ENCODE measurements around the gene NFS1.
"Not testable (repeated sequence)": the region's sequence is repeated elsewhere in the genome, so short reads cannot be mapped to it uniquely, and the experiment has no call there.

The NFS1 gene

DNA sequence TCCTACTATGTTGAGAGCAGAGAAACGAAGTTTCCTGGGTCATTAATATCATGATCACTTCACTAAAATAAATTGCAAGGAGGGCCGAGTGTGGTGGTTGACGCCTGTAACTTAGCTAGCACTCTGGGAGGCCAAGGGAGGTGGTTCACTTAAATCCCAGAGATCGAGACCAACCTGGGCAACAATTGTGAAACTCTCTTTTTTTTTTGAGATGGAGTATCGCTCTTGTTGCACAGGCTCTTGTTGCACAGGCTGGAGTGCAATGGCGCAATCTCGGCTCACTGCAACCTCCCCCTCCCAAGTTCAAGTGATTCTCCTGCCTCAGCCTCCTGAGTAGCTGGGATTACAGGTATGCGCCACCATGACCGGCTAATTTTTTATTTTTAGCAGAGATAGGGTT lies 14.0 kb upstream of the NFS1 start:
- DNase-seq; in situ Hi-C loops (cut with MboI; ENCODE audit: low pct_unique_long_range_greater_than_20kb, low sequenced_read_pairs): not testable (repeated sequence)

DNA sequence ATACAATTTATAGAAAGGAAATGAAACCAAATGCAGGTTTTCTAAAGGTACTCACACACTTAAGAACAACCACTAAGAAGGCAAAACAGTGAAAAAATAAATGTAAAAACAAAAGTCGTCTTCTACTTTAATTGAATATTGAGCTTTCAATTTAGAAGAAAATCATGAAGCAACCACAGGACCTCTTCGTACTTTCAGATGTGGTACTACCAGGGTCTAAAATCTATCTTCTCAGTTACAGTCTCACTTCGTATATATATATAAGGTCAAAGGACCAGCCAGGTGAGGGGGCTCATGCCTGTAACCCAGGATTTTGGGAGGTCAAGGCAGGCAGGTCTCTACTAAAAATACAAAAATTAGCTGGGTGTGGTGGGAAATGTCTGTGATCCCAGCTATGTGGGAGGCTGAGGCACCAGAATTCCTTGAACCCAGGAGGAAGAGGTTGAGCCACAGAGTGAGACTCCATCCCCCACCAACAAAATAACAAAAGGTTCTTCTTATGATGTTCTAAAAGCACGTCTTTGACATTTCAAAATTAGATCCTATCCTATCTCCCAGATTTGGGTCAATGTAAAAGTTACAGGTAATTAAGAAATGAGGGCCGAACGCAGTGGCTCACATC lies 12.5 kb upstream of the NFS1 start:
- no peak for DNase-seq
- in situ Hi-C loops (cut with MboI; ENCODE audit: low pct_unique_long_range_greater_than_20kb, low sequenced_read_pairs): no loop called here

DNA sequence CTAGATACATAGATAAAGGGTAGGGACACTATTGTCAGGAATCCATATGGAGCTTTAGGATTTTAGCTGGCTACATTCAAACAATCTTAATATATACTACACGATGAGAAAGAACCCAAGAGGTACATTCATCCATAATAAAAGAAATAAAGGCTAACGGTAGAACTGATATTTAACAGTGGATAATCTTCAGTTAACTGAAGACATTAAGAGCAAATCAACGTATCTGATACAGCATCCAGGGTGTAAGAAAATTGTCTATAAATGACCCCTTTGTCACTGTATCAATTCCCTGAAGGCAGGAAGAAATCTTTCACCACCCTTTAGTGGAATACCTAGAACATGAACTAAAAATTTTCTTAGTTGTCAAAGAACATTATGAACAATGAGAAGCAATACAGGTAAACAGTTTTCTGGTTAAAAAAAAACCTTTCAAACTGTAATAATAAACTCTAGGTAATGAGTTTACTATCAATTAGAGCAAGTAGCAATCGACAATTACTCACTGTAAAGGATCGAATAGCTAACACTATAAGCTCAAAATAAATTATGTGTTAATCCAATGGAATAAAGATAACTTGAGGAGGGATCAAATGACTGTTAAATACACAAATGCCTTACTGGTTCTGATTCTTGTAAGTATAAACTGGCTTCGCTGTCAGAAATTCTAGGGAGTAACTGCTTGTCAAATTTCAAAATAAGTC lies 11.9 kb upstream of the NFS1 start:
- no peak for DNase-seq
- in situ Hi-C loops (cut with MboI; ENCODE audit: low pct_unique_long_range_greater_than_20kb, low sequenced_read_pairs): no loop called here

DNA sequence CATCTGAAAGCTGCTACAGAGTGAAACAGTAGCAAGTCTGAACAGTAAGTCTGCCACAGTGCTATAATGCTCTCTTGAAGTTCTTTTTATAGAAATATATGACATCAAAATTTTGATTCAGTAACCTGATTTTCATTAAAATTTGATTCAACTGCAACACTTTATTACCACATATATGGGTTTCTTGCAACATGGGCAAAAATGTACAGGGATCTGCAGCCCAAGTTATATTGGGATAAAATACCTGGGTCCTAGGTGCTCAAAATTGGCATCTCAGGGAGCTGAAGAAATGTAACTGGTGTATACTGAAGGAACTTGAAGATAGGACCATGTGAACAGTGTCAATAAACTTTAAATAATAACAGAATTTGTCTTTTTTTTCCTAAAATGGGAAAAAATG lies 10.9 kb upstream of the NFS1 start:
- in situ Hi-C loops (cut with MboI; ENCODE audit: low pct_unique_long_range_greater_than_20kb, low sequenced_read_pairs): no loop called here
- DNase-seq: no peak

DNA sequence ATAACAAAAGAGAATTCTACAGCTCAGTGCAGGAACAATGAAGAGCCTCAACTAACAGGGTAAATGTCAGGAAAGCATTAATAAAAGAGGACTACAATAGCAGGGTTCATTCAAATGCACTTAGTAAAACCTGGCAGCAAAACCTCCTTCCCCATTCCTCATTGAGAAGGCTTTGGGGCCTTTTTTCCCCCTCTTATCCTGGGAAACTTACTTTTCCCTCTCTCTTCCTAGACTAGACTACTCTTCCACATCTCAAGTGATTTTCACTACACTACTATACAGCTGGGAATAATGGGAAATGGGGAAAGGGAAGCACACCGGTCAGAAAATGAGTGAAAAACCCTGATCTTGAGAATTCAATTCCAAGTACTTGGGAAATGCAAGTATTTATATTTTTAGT lies 10.1 kb upstream of the NFS1 start:
- in situ Hi-C loops (cut with MboI; ENCODE audit: low pct_unique_long_range_greater_than_20kb, low sequenced_read_pairs): no loop called here
- DNase-seq: no peak

DNA sequence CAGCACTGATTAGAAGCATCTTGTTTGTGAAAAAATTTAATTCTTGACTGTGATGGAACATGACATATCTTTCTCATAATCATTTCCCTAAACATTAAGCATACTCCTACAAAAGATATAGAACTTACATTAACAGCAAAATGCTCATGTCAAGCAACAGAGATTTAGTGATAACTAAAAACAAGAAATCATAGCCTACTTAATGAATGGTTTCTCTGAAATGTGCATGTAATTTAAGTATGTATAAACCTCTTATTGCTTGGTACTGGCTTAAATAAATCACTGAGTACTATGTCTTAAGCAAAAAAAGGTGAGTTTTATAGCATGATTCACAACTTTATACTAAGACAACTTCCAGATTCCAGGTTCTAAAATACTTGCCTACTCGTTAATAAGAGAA lies 9.3 kb upstream of the NFS1 start:
- no peak for DNase-seq
- in situ Hi-C loops (cut with MboI; ENCODE audit: low pct_unique_long_range_greater_than_20kb, low sequenced_read_pairs): no loop called here

DNA sequence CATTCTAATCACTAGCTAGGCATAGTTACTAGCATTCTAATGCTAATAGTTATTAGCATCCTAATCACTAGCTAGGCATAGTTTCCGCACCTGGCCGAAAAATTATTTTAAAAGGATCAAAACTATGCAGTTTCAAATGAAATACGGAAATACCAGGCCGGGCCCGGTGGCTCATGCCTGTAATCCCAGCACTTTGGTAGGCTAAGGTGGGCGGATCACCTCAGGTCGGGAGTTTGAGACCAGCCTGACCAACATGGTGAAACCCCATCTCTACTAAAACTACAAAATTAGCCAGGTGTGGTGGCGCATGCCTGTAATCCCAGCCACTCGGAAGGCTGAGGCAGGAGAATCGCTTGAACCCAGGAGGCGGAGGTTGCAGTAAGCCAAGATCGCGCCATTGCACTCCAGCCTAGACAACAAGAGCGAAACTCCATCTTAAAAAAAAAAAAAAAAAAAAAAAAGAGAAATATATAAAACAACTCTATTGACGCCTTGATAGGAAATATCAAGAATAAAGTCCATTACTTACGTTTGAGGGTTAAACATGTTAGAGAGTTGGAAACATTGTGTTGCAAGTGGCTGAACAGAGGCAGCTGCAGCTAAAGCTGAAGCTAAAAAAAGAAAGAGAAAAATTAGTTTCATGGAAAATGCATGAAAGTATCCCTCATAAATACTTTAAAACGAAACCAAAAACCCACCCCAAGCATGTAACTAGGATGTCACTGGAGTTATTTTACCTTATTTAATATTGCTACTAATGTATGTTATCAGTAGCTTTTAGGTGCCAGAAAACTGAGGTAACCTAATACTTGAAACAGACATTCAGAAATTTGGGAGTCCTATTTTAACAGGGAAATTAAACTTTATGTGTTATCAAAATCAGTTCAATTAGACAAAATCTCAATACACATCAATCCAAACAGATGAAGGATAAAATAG lies 7.7 kb upstream of the NFS1 start:
- DNase-seq; in situ Hi-C loops (cut with MboI; ENCODE audit: low pct_unique_long_range_greater_than_20kb, low sequenced_read_pairs): not testable (repeated sequence)

DNA sequence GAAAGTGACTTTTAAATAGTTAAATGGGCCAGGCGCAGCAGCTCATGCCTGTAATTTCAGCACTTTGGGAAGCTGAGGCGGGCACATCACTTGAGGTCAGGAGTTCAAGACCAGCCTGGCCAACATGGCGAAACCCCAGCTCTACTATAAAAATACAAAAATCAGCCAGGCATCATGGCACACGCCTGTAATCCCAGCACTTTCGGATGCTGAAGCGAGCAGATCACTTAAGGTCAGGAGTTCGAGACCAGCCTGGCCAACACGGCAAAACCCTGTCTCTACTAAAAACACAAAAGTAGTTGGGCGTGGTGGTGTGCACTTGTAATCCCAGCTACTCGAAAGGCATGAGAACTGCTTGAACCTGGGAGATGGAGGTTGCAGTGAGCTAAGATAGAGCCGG lies 6.7 kb upstream of the NFS1 start:
- DNase-seq; in situ Hi-C loops (cut with MboI; ENCODE audit: low pct_unique_long_range_greater_than_20kb, low sequenced_read_pairs): not testable (repeated sequence)

DNA sequence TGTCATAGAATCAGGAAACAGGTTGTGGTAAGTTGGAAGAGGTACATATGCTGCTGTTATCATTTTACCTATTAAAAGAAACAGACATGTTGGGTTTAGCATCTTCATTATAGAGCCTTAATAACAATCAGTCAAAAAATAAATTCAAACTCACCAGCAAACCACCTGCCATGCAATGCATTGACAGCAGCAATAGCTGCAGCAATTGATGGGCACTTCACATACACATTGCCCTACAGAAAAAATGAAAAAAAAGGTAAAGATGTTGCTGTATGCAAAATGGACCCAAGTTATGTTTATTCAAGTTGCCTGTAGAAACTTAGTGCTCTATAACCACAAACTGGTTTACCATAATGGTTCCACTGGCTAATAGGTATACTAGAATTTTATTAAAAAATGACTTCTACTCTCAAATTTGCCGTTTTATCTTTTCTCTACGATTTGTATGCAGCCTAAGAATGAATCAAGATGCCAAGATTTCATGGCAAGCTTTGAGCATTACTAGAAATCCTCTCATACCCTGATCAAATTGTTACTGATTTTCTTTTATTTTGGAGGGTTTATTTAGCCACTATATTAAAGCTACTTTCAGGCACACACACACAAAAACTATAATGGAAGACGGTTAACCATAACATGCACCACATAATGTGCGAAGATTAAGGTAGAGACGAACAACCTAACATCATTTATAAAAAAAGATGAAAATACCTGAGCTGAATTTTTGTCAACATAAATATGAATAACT lies 5.5 kb upstream of the NFS1 start:
- in situ Hi-C loops (cut with MboI; ENCODE audit: low pct_unique_long_range_greater_than_20kb, low sequenced_read_pairs): no loop called here

DNA sequence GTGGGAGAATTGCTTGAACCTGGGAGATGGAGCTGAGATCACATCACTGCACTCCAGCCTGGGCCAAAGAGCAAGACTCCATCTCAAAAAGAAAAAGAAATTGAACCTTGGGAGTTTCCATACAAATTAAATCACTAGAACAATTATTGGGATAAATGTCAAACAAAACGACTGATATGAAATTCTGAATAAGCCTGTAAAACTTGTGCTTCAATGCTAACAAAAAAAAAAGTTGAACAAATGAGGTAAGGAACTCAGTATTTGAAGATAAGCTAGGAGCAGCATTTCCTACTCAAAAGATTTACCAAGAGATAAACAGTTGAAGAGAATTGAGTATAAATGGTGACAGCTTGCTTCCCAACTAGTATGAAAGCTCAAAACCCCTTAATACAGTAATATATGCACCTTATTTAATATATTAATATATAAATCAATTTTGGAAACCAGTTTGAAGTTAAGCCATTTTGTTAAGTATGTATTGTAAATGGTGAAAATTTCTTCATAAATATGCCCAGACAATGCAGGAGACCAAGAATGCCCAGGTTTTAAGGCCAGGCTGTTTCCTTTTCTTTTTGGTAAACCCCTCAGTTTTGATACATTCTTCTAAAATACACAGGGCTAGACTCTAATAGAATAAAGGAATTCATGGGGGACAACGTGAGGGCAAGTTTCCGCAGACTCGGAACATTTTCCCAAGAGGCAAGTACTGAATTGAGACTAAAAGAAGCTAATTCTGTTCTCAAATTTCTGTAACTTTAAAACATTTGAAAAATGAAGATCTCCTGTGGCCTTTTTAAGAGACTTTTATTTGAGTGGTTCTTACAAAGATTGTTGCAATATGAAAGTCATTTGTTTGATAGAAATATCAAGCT lies 3.9 kb upstream of the NFS1 start:
- no peak for DNase-seq
- in situ Hi-C loops (cut with MboI; ENCODE audit: low pct_unique_long_range_greater_than_20kb, low sequenced_read_pairs): no loop called here

More for the DNA sequence above, 5.5 kb upstream of the NFS1 start:
- DNase-seq: no peak

DNA sequence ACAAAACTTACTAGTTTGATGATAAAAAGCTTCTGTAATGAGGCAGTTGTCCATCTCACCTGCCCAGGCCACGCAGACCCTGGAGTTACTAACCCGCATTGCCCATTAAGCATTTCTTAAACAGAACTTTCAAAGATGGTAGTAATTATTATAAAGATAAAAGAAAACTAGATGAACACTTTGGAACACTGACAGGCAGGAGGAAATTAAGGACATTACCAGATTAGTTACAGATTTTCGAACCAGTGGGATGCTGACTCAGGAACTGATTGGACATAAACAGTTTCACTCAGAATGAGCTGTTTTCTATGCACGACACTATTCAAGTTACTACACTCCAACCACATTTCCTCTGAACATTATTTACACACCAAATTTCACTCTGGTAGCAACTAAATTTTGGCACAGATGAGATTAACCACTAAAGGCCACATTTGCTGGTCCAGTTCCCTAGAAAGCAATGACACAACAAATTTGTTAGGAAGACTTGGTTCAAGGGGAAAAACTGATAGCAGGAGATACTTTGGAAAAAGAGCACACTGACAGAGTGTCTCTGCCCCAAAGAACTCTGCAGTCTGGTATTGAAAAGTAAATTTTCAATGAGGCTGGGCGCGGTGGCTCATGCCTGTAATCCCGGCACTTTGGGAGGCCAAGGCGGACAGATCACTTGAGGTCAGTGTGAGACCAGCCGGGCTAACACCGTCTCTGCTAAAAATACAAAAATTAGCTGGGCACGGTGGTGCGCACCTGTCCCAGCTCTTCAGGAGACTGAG lies 3.1 kb upstream of the NFS1 start:
- in situ Hi-C loops (cut with MboI; ENCODE audit: low pct_unique_long_range_greater_than_20kb, low sequenced_read_pairs): no loop called here
- DNase-seq: no peak

DNA sequence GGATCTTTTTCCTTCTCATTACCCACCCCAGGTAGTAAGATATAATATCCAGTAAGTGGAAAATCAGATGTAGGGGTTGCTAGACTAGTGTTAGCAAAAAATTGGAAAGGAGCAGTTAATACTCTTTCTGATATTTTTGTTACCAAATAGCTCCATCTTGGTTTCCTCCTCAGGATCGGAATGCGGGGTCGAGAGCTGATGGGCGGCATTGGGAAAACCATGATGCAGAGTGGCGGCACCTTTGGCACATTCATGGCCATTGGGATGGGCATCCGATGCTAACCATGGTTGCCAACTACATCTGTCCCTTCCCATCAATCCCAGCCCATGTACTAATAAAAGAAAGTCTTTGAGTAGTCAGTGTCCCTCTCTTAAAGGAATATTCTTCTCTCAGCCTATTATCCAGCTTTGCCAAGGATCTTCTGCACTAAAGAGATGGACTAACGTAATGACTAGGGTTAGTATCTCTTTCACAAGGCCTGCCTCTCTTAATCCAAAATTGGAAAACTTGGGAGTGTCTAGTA lies 1.5 kb upstream of the NFS1 start:
- no peak for DNase-seq
- in situ Hi-C loops (cut with MboI; ENCODE audit: low pct_unique_long_range_greater_than_20kb, low sequenced_read_pairs): no loop called here

DNA sequence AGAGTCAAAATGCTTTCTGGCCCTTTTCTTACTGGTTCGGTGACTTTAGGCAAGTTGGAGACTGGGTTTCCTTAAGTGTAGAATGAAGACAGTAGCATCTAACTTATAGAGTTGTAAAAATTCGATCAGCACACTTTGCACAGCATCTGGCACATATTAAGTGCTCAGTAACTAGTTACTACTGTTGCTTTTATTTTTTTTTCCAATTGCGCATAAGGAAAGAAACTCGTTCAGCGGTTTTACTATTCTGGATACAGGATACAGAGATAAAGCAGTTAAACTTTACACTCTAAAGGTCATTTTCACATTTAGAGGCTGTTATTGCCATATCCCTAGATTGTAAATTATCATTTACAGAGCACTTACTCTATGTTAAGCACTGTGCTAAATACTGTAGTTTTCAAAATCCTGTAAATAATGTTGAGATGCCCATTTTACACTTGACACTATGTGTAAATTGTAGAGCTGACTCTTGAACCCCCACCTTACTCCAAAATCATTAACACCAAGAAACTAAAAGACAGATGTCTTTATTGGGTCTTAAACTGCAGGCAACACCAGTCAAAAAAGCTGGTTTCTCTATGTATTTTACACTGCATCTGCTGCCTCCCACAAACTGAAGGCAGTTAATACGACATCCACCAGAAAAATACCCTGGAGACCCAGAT lies 939 bp upstream of the NFS1 start:
- DNase-seq: no peak
- in situ Hi-C loops (cut with MboI; ENCODE audit: low pct_unique_long_range_greater_than_20kb, low sequenced_read_pairs): no loop called here

DNA sequence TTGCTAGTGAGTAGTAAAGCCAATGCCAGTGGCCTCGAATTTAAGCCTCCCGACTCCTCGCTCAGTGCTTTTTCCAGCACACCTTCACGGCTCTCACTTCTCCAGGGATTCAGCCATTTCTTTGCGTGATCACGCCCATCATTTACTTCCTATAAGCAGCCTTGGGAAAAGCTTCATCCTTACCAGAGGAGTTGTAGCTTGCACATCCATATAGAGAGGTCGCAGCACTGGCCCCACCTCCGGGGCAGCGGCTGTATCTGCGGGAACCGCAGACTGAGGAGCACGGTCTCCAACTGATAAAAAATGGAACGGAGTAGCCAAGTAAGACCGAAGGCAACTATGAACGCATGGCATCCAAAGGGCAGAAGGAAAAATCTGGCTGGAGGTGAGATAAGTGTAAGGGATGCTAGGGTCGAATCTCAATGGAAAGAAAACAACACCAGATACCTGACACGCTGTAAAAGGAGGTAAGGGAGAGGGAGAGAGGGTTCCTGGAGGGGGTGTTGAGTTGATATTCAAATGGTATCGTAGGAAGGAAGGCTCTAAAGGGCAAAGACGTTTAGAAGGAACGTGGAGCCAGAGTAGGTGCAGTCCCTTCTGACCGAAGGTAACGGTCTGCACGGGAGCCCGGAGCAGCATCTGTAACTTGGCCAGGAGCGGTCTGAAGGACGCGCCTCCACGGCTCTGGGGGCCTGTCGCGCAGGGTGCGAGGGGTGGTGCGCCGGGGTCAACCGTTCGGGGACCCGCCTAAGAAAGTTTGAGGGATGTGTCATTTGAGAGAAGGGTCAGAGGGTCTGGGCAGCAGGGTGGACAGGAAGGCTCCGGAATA lies 640 bp downstream of the NFS1 start:
- DNase-seq: no peak
- in situ Hi-C loops (cut with MboI; ENCODE audit: low pct_unique_long_range_greater_than_20kb, low sequenced_read_pairs): no loop called here

DNA sequence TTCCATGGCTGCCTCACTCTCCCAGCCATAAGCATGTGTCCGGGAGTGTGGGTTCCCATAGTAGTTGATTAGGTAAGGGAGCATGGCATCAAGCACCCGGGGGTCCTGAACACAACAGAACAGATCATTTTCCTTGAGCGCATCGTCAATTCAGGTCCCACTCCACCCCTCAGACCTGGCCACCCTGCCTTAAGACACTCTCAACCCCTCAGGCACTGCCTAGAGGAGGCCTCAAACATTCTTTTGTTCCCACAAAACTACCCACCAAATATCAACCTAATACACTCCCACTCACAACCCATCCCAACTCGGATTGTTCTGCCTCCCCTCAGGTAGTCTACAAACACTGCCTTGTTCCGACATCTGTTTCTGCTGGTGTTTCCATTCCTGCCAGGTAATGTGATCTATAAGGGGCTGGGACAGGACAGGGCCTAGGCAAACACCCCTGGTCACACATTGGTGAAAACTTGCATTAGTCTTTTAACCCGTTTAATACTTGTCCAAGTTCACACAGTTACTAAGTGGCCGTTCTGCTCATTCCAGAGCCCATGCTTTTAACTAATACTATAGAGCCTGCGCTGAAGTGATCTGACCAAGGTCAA lies 1.4 kb downstream of the NFS1 start:
- no peak for DNase-seq

DNA sequence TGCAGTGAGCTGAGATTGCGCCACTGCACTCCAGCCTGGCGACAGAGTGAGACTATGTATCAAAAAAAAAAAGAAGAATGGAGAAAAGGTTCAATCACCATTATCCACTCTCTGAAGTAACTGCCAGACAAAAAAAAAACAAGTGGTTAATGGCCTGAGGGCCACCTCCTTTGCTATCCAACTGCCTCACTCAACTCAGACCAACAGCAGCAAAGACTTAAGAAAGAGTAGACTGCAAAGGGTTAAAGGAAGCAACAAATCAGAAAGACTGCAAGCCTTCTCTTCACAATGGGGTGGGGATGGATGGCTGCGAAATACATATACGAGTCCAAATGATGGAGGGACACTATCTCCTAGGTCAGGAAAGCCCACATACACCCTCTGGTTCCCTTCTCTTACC lies 3.2 kb downstream of the NFS1 start:
- no peak for DNase-seq
- in situ Hi-C loops (cut with MboI; ENCODE audit: low pct_unique_long_range_greater_than_20kb, low sequenced_read_pairs): no loop called here

More for the DNA sequence above, 1.4 kb downstream of the NFS1 start:
- in situ Hi-C loops (cut with MboI; ENCODE audit: low pct_unique_long_range_greater_than_20kb, low sequenced_read_pairs): no loop called here

Data from KBM-7 (cell line).